IMR-90 (cell line): ENCODE measurements around the gene TGFBR2. TPM values are rescaled to one million over a fixed set of nuclear protein-coding genes. Genes with fewer than 3 reads are reported as not detected.

Source experiments
- ATAC-seq: fragments of 200-7000 bp; cut with Tn5 transposase; 2 replicates; pipeline ENCODE4 v1.9.1; 2020; ENCODE audit warnings: low read depth, mild to moderate bottlenecking, moderate library complexity
- BruUV-seq: library from RNA; stranded (reverse); fragments of 400-500 nt; replicated peaks from 2 replicates; lab custom pipeline; 2021; lab: Mats Ljungman, UMichigan
- CTCF ChIA-PET: fragments of 300-600 bp; formaldehyde crosslinking; extraction: SDS; loops from one replicate; lab custom pipeline; 2021; ENCODE audit warnings: antibody characterized with exemption; lab: Yijun Ruan, JAX
- POLR2A ChIA-PET: fragments of 300-600 bp; sonication (Branson Sonifier 250); formaldehyde crosslinking; loops from one replicate; lab custom pipeline; 2022; ENCODE audit warnings: antibody characterized with exemption; ENCODE audit not compliant: unreplicated experiment; lab: Charles Lee
- DNase-seq: peaks from one replicate; pipeline ENCODE4 v3.0.0; 2013
- H2AFZ ChIP-seq: replicated peaks from 2 replicates; pipeline ENCODE3; 2013; ENCODE audit warnings: low read length, mild to moderate bottlenecking; ENCODE audit not compliant: poor library complexity
- H2AK5ac ChIP-seq: 2 replicates; pipeline ENCODE4 v1.6.1; 2013; ENCODE audit warnings: low read depth, low read length, inconsistent platforms
- H2AK9ac ChIP-seq: replicated peaks from 2 replicates; pipeline ENCODE3; 2013; ENCODE audit warnings: mild to moderate bottlenecking, low read depth, low read length, moderate library complexity; ENCODE audit not compliant: poor library complexity
- H2BK120ac ChIP-seq: 2 replicates; pipeline ENCODE4 v1.6.1; 2013; ENCODE audit warnings: low read depth, low read length, inconsistent platforms
- H2BK15ac ChIP-seq: 3 replicates; pipeline ENCODE4 v1.6.1; 2013; ENCODE audit warnings: low read depth, low read length, inconsistent platforms
- H2BK20ac ChIP-seq: 2 replicates; pipeline ENCODE4 v1.6.1; 2013; ENCODE audit warnings: low read depth, mild to moderate bottlenecking, inconsistent platforms, low read length, moderate library complexity
- H2BK5ac ChIP-seq: 2 replicates; pipeline ENCODE4 v1.6.1; 2013; ENCODE audit warnings: mild to moderate bottlenecking, low read depth, low read length, inconsistent platforms; ENCODE audit not compliant: poor library complexity, severe bottlenecking
- H3K14ac ChIP-seq: replicated peaks from 2 replicates; pipeline ENCODE4 v1.6.1; 2013; ENCODE audit warnings: low read depth, low read length, inconsistent platforms
- H3K18ac ChIP-seq: 2 replicates; pipeline ENCODE4 v1.6.1; 2013; ENCODE audit warnings: low read depth, low read length, control low read depth
- H3K23ac ChIP-seq: 2 replicates; pipeline ENCODE4 v1.6.1; 2013; ENCODE audit warnings: low read depth, low read length, inconsistent platforms
- H3K27ac ChIP-seq: 2 replicates; pipeline ENCODE4 v1.5.1; 2013; ENCODE audit warnings: mild to moderate bottlenecking, control low read depth, low read length; ENCODE audit not compliant: insufficient read depth
- H3K27me3 ChIP-seq: 2 replicates; pipeline ENCODE4 v1.6.1; 2013; ENCODE audit warnings: low read length; ENCODE audit not compliant: control insufficient read depth, insufficient read depth
- H3K36me3 ChIP-seq: 2 replicates; pipeline ENCODE4 v1.6.1; 2013; ENCODE audit warnings: low read length, mixed read lengths; ENCODE audit not compliant: control insufficient read depth, insufficient read depth
- H3K4ac ChIP-seq: 2 replicates; pipeline ENCODE4 v1.6.1; 2013; ENCODE audit warnings: low read depth, low read length, inconsistent platforms
- H3K4me1 ChIP-seq: 2 replicates; pipeline ENCODE4 v1.6.1; 2013; ENCODE audit warnings: low read length, mixed read lengths; ENCODE audit not compliant: control insufficient read depth, insufficient read depth
- H3K4me2 ChIP-seq: 2 replicates; pipeline ENCODE4 v1.6.1; 2013; ENCODE audit warnings: low read depth, mild to moderate bottlenecking, control low read depth, low read length, moderate library complexity
- H3K4me3 ChIP-seq: 2 replicates; pipeline ENCODE4 v1.5.1; 2013; ENCODE audit warnings: low read depth, mild to moderate bottlenecking, control low read depth, low read length, moderate library complexity; ENCODE audit not compliant: insufficient read depth
- H3K56ac ChIP-seq: 2 replicates; pipeline ENCODE4 v1.6.1; 2013; ENCODE audit warnings: low read length, inconsistent platforms; ENCODE audit not compliant: insufficient read depth; ENCODE audit errors: extremely low read depth
- H3K79me1 ChIP-seq, 2 experiments: 2 replicates each; pipeline ENCODE4 v1.6.1; 2013; ENCODE audit warnings: low read length in 2 of 2, inconsistent platforms in 1 of 2, low read depth in 1 of 2
- H3K9ac ChIP-seq: 2 replicates; pipeline ENCODE4 v1.6.1; 2013; ENCODE audit warnings: low read depth, low read length, control low read depth
- H3K9me1 ChIP-seq: 2 replicates; pipeline ENCODE4 v1.6.1; 2013; ENCODE audit warnings: low read length, inconsistent platforms; ENCODE audit not compliant: insufficient read depth
- H3K9me3 ChIP-seq: 2 replicates; pipeline ENCODE4 v1.6.1; 2013; ENCODE audit warnings: low read length; ENCODE audit not compliant: control insufficient read depth, insufficient read depth
- H4K20me1 ChIP-seq: 2 replicates; pipeline ENCODE4 v1.6.1; 2013; ENCODE audit warnings: low read length, inconsistent platforms; ENCODE audit not compliant: insufficient read depth
- H4K5ac ChIP-seq: 2 replicates; pipeline ENCODE4 v1.6.1; 2013; ENCODE audit warnings: mild to moderate bottlenecking, low read depth, low read length, control low read depth
- H4K8ac ChIP-seq, 2 experiments: 2 replicates each; pipeline ENCODE4 v1.6.1; 2013; ENCODE audit warnings: low read depth in 2 of 2, low read length in 2 of 2, control low read depth in 1 of 2, inconsistent platforms in 1 of 2
- H4K91ac ChIP-seq: 2 replicates; pipeline ENCODE4 v1.6.1; 2013; ENCODE audit warnings: low read depth, low read length, inconsistent platforms; ENCODE audit not compliant: insufficient read depth
- BHLHE40 ChIP-seq: fragments of 150-350 bp; IDR thresholded peaks from 2 replicates; pipeline ENCODE4 v1.6.1; 2016; ENCODE audit warnings: mild to moderate bottlenecking, low read depth, low read length
- CHD1 ChIP-seq: IDR thresholded peaks from 2 replicates; pipeline ENCODE4 v1.6.1; 2012; ENCODE audit warnings: low read depth, low read length, improper control_type of control experiment
- CTCF ChIP-seq: conservative IDR thresholded peaks from 2 replicates; pipeline ENCODE4 v1.5.1; 2012; ENCODE audit warnings: mild to moderate bottlenecking, low read depth, low read length, improper control_type of control experiment
- ELK1 ChIP-seq: fragments of 150-350 bp; IDR thresholded peaks from 2 replicates; pipeline ENCODE4 v1.6.1; 2016; ENCODE audit warnings: low read depth, mild to moderate bottlenecking, low read length, moderate library complexity, borderline replicate concordance
- FOS ChIP-seq: fragments of 150-350 bp; IDR thresholded peaks from 2 replicates; pipeline ENCODE4 v1.6.1; 2016; ENCODE audit warnings: low read depth, low read length
- MAFK ChIP-seq: IDR thresholded peaks from 2 replicates; pipeline ENCODE4 v1.6.1; 2012; ENCODE audit warnings: low read depth, low read length, improper control_type of control experiment
- NFE2L2 ChIP-seq: fragments of 150-350 bp; IDR thresholded peaks from 2 replicates; pipeline ENCODE4 v1.6.1; 2016; ENCODE audit warnings: low read depth, mild to moderate bottlenecking, low read length
- POLR2A ChIP-seq: IDR thresholded peaks from 2 replicates; pipeline ENCODE4 v1.6.1; 2012; ENCODE audit warnings: mild to moderate bottlenecking, low read depth, low read length
- SMC3 ChIP-seq: fragments of 150-350 bp; IDR thresholded peaks from 2 replicates; pipeline ENCODE4 v1.6.1; 2016; ENCODE audit warnings: low read depth, mild to moderate bottlenecking, antibody characterized with exemption, low read length, moderate library complexity
- USF2 ChIP-seq: fragments of 150-350 bp; IDR thresholded peaks from 2 replicates; pipeline ENCODE4 v1.6.1; 2017; ENCODE audit warnings: mild to moderate bottlenecking, antibody characterized with exemption, low read length, low read depth
- WGBS, 2 experiments: methylation state at CpG; one replicate each; pipeline versions ENCODE4 v1.1.5 to v1.1.7; 2013; ENCODE audit warnings: missing lambda C conversion rate in 2 of 2; ENCODE audit not compliant: insufficient read length in 1 of 2; ENCODE audit errors: extremely low coverage in 2 of 2; 5-methylcytosine and 5-hydroxymethylcytosine counted together
- dilution Hi-C: fragments of 300-500 bp; cut with HindIII; formaldehyde crosslinking; loops from one replicate; pipeline ENCODE4 v1.14.3; 2018; ENCODE audit warnings: low sequenced_read_pairs; ENCODE audit not compliant: unreplicated experiment
- in situ Hi-C: fragments of 300-500 bp; cut with MboI; formaldehyde crosslinking; loops from 3 replicates; pipeline ENCODE4 v1.14.3; 2019; ENCODE audit warnings: low sequenced_read_pairs, inconsistent platforms, mixed read lengths
- intact Hi-C: fragments of 100-400 bp; cut with micrococcal nuclease; formaldehyde crosslinking; loops from 2 replicates; pipeline ENCODE4 v1.10.0; 2022
- polyA plus RNA-seq, 3 experiments: library from polyadenylated mRNA; depleted of rRNA; stranded (reverse); fragments of >200 nt; gene quantifications; 2 replicates each; pipeline ENCODE4 v1.2.3, GENCODE V29; 2012; ENCODE audit warnings: low replicate concordance in 1 of 3
- total RNA-seq: library from RNA; depleted of rRNA; stranded (reverse); fragments of >200 nt; gene quantifications from 2 replicates; pipeline ENCODE4 v1.2.3, GENCODE V29; 2012

TGFBR2 gene
- total and polyA plus RNA-seq, 2 of the 4 experiments (the other 2 are of a cell fraction): 63.7 to 87.5 TPM

GRCh38 chr3:30642849-30643361 is 36.5 kb downstream of the TGFBR2 start:
- Histone ChIP-seq H2BK20ac (peak overlapping the region; percentile 9; the same call in 1 of the 2 replicates), H4K5ac (peak overlapping the region; percentile 9), H3K14ac (peak overlapping the region; percentile 57; the same call in 1 of the 2 replicates), H2AFZ (no peak overlapping the region), H2BK5ac (peak overlapping the region; percentile 57), H2BK15ac (0 out of 3 replicates have a peak overlapping the region, but pooled peaks have one; percentile 56), H3K4ac (peak overlapping the region; percentile 42; the same call in 1 of the 2 replicates), H2AK5ac (peak overlapping the region; percentile 17; the same call in 1 of the 2 replicates), H3K23ac (peak overlapping the region; percentile 70; the same call in 1 of the 2 replicates), H3K27ac (peak overlapping the region; percentile 43; the same call in 1 of the 2 replicates), H3K9me3 (no peaks in the 10 kb centered on the region), H3K36me3 (peaks cover 15% of the 10 kb centered on the region), H3K27me3 (no peaks in the 10 kb centered on the region), H3K9ac (no peak overlapping the region), H4K20me1 (peaks cover 3% of the 10 kb centered on the region; the same call in 1 of the 2 replicates), H3K18ac (peak overlapping the region; percentile 19; the same call in 1 of the 2 replicates), H2AK9ac (no peak overlapping the region), H2BK120ac (0 out of 2 replicates have a peak overlapping the region, but pooled peaks have one; percentile 24), H3K4me1 (peaks cover 20% of the 10 kb centered on the region), H4K8ac (0 out of 4 replicates have a peak overlapping the region, but pooled peaks of 1 of the 2 experiments have one; percentile 32), H3K4me2 (no peak overlapping the region), H4K91ac (peak overlapping the region; percentile 17; the same call in 1 of the 2 replicates), H3K79me1 (peaks cover 39 to 74% of the 10 kb centered on the region in 2 experiments), H3K9me1 (peaks cover 11% of the 10 kb centered on the region), H3K4me3 (no peak overlapping the region), H3K56ac (no peak overlapping the region)
- no TSS peak for BruUV-seq
- ATAC-seq (no peak), DNase-seq (no peak)
- 60% methylated on average over 1 of the region's 4 CpGs; no CpG with 5 or more reads in 1 of the 2 experiments for WGBS, 2 experiments
- in situ Hi-C loops (no loop called here), dilution Hi-C loops (no loop called here), intact Hi-C loops (no loop called here)
- POLR2A ChIA-PET: no interaction called here
- CTCF ChIA-PET: interaction anchor here (1.2 kb wide), 1 partner anchor 16 kb away, joined by 5 read pairs; no protein-coding TSS in a partner anchor
- TF ChIP-seq MAFK (no peak), SMC3 (no peak), ELK1 (no peak), POLR2A (no peak), NFE2L2 (no peak), USF2 (no peak), BHLHE40 (no peak), FOS (no peak), CHD1 (no peak), CTCF (no peak)
